C4-2B (cell line): ENCODE measurements around the gene TRIP10.

Experiments
- H3K27ac ChIP-seq: fragments of 450-650 bp; 2 replicates; pipeline ENCODE4 v1.5.1; 2017
- CTCF ChIP-seq: fragments of 450-650 bp; conservative IDR thresholded peaks from 2 replicates; pipeline ENCODE4 v1.5.1; 2017; ENCODE audit warnings: mild to moderate bottlenecking
- ZFX ChIP-seq: fragments of 450-650 bp; IDR thresholded peaks from 2 replicates; pipeline ENCODE4 v1.6.1; 2017

TRIP10 gene

GRCh38 chr19:6721773-6722172, 17.7 kb upstream of the TRIP10 start:
- no peak for TF ChIP-seq CTCF
- TF ChIP-seq ZFX = no peak
- no peak overlapping the region for H3K27ac ChIP-seq

- TF ChIP-seq ZFX (no peak), CTCF (no peak)
- no peak overlapping the region for H3K27ac ChIP-seq
Observed at GRCh38 chr19:6723108-6723618, 16.3 kb upstream of the TRIP10 start.

- no peak for TF ChIP-seq CTCF
- no peak for TF ChIP-seq ZFX
Observed at GRCh38 chr19:6723738-6724137, 15.7 kb upstream of the TRIP10 start.

DNA sequence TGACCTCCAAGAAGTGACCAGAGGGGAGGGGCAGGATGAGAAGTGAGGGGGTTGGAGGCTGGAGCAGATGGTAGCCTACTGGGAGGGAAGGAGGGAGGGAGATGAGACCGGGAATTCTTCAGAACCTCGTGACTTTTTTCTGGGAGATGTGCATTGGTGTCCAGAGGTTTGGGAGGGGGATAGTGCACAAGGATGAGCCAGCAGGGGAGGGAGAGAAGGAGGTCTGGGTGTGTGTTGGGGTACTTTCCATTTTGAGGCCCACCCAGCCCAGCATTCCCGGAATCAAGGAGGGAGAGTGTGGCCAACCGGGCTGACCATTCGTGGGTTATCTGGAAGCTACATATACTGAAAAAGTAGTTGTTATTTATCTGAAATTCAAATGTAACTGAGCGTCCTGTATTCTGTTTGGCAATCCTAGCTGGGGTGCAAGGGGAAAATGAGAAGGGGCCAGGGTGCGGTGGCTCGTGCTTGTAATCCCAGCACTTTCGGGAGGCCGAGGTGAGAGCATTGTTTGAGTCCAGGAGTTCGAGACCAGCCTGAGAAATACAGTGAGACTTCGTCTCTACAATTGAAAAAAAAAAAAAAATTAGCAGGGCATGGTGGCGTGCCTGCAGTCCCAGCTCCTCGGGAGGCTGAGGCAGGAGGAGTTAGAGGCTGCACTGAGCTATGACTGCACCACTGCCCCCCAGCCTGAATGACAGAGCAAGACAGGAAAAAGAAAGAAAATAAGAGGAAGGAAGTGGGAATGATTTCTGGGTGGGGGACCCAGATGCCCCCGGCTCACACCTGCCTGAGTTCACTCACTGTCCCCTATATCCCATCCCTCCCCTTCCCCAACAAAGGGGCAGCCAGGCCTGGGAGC, 14.6 kb upstream of the TRIP10 start:
- no peak overlapping the region for H3K27ac ChIP-seq
- TF ChIP-seq ZFX = no peak
- TF ChIP-seq CTCF = no peak

More at GRCh38 chr19:6723738-6724137, 15.7 kb upstream of the TRIP10 start:
- H3K27ac ChIP-seq = no peak overlapping the region

GRCh38 chr19:6725513-6726231, 13.8 kb upstream of the TRIP10 start:
- H3K27ac ChIP-seq = no peak overlapping the region
- no peak for TF ChIP-seq CTCF
- TF ChIP-seq ZFX = no peak

GRCh38 chr19:6728346-6728745, 11.1 kb upstream of the TRIP10 start:
- TF ChIP-seq ZFX = no peak
- no peak for TF ChIP-seq CTCF
- H3K27ac ChIP-seq = no peak overlapping the region
